Fibroblast of mammary gland (primary cell): ENCODE measurements around the gene CXCR5.

Experiments
- DNase-seq: peaks from one replicate; pipeline ENCODE4 v3.0.0-alpha.2; 2010; ENCODE audit warnings: low read depth
- H3K4me3 ChIP-seq: 2 replicates; pipeline ENCODE4 v1.5.1; 2011; ENCODE audit warnings: low read depth, mild to moderate bottlenecking, low read length, moderate library complexity; ENCODE audit not compliant: control insufficient read depth
- CTCF ChIP-seq: conservative IDR thresholded peaks from 2 replicates; pipeline ENCODE4 v1.5.1; 2011; ENCODE audit warnings: low read depth, low read length, inconsistent platforms; ENCODE audit not compliant: control insufficient read depth, insufficient read depth

Gene CXCR5

GRCh38 chr11:118876286-118876685, 7.4 kb upstream of the CXCR5 start:
- H3K4me3 ChIP-seq: no peak overlapping the region
- no peak for DNase-seq
- TF ChIP-seq CTCF: no peak

GRCh38 chr11:118877487-118878162, 6.1 kb upstream of the CXCR5 start:
- TF ChIP-seq CTCF: no peak
- H3K4me3 ChIP-seq: no peak overlapping the region
- DNase-seq: no peak

GRCh38 chr11:118878163-118878563, 5.5 kb upstream of the CXCR5 start:
- no peak for DNase-seq
- no peak overlapping the region for H3K4me3 ChIP-seq
- no peak for TF ChIP-seq CTCF

- TF ChIP-seq CTCF: no peak
- no peak for DNase-seq
- no peak overlapping the region for H3K4me3 ChIP-seq
Measured at GRCh38 chr11:118881228-118881627, 2.5 kb upstream of the CXCR5 start.

GRCh38 chr11:118882491-118882890, 1.2 kb upstream of the CXCR5 start:
- DNase-seq: no peak
- H3K4me3 ChIP-seq: no peak overlapping the region
- TF ChIP-seq CTCF: no peak

- TF ChIP-seq CTCF: no peak
Measured at GRCh38 chr11:118883004-118883367, 706 bp upstream of the CXCR5 start.

GRCh38 chr11:118884875-118885274, 1.2 kb downstream of the CXCR5 start:
- no peak for DNase-seq
- no peak overlapping the region for H3K4me3 ChIP-seq
- no peak for TF ChIP-seq CTCF

More at GRCh38 chr11:118883004-118883367, 706 bp upstream of the CXCR5 start:
- no peak for DNase-seq
- H3K4me3 ChIP-seq: no peak overlapping the region
